Prostate gland (tissue), 2 donors: ENCODE data around the gene SLC25A1. TPM values are rescaled to one million over a fixed set of nuclear protein-coding genes. Genes with fewer than 3 reads are reported as not detected.

Experiments
- DNase-seq: peaks from one replicate; pipeline ENCODE4 v3.0.0-alpha.2; 2019; ENCODE audit warnings: low spot score
- H3K27ac ChIP-seq, 2 donors: fragments of 200-600 bp; sonication (generic); 2 replicates each; pipeline ENCODE4 v1.5.1; 2017 to 2019
- H3K27me3 ChIP-seq: fragments of 200-600 bp; sonication (generic); replicated peaks from 2 replicates; pipeline ENCODE4 v1.5.1; 2019; ENCODE audit not compliant: insufficient read depth
- H3K36me3 ChIP-seq, 2 donors: fragments of 200-600 bp; sonication (generic); 1 replicate in 1 of 2; 2 replicates in 1 of 2; pipeline versions ENCODE4 v1.5.1 to v1.8.1; 2017 to 2019
- H3K4me1 ChIP-seq: fragments of 200-600 bp; sonication (generic); replicated peaks from 2 replicates; pipeline ENCODE4 v1.5.1; 2019
- H3K4me3 ChIP-seq, 2 donors: fragments of 200-600 bp; sonication (generic); 2 replicates each; pipeline ENCODE4 v1.5.1; 2017 to 2019
- H3K9me3 ChIP-seq: fragments of 200-600 bp; sonication (generic); 2 replicates; pipeline ENCODE4 v1.5.1; 2017
- POLR2A ChIP-seq: fragments of 450-650 bp; IDR thresholded peaks from one replicate; pipeline ENCODE4 v1.6.1; 2016; ENCODE audit warnings: antibody characterized with exemption, mild to moderate bottlenecking
- POLR2AphosphoS5 ChIP-seq: sonication (generic); formaldehyde crosslinking; IDR thresholded peaks from one replicate; pipeline ENCODE4 v1.6.1; 2017; ENCODE audit warnings: antibody characterized with exemption
- WGBS: methylation state at CpG from one replicate; pipeline ENCODE4 v1.1.5; 2018; 5-methylcytosine and 5-hydroxymethylcytosine counted together
- intact Hi-C: fragments of 100-400 bp; cut with DNase I; formaldehyde crosslinking; loops from one replicate; pipeline ENCODE4 v1.14.2; 2022
- total RNA-seq, 2 donors: library from RNA; depleted of rRNA; stranded (reverse); fragments of >200 nt; gene quantifications; one replicate each; pipeline ENCODE4 v1.1.0, GENCODE V29; 2016
- TF ChIP-seq, protein P1 (sequence below), 4 experiments: fragments of 200-600 bp in 2 of 4; fragments of 450-650 bp in 2 of 4; sonication (generic) in 2 of 4; IDR thresholded peaks; 1 replicate in 3 of 4; 2 replicates in 1 of 4; pipeline ENCODE4 v1.5.1; 2016 to 2019; ENCODE audit warnings: antibody characterized with exemption in 4 of 4, mild to moderate bottlenecking in 2 of 4, moderate library complexity in 2 of 4

The SLC25A1 gene
- total RNA-seq, 2 donors from 2014 or later: 79.1 to 113 TPM

- Histone ChIP-seq H3K27me3 (no peaks in the 10 kb centered on the region), H3K36me3 (peaks cover 0 to 31% of the 10 kb centered on the region in 2 donors), H3K4me3 (no peak overlapping the region), H3K27ac (no peak overlapping the region), H3K9me3 (no peaks in the 10 kb centered on the region), H3K4me1 (no peaks in the 10 kb centered on the region)
- WGBS: 93% methylated on average over 21 of the region's 21 CpGs
- intact Hi-C loops: no loop called here
- TF ChIP-seq POLR2A (no peak), POLR2AphosphoS5 (no peak)
- TF ChIP-seq, protein P1, sequence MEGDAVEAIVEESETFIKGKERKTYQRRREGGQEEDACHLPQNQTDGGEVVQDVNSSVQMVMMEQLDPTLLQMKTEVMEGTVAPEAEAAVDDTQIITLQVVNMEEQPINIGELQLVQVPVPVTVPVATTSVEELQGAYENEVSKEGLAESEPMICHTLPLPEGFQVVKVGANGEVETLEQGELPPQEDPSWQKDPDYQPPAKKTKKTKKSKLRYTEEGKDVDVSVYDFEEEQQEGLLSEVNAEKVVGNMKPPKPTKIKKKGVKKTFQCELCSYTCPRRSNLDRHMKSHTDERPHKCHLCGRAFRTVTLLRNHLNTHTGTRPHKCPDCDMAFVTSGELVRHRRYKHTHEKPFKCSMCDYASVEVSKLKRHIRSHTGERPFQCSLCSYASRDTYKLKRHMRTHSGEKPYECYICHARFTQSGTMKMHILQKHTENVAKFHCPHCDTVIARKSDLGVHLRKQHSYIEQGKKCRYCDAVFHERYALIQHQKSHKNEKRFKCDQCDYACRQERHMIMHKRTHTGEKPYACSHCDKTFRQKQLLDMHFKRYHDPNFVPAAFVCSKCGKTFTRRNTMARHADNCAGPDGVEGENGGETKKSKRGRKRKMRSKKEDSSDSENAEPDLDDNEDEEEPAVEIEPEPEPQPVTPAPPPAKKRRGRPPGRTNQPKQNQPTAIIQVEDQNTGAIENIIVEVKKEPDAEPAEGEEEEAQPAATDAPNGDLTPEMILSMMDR (IDR thresholded peaks at IDR 0.05): no peak
- DNase-seq: no peak
Observed at GRCh38 chr22:19134176-19134831, 44.2 kb downstream of the SLC25A1 start.

DNA sequence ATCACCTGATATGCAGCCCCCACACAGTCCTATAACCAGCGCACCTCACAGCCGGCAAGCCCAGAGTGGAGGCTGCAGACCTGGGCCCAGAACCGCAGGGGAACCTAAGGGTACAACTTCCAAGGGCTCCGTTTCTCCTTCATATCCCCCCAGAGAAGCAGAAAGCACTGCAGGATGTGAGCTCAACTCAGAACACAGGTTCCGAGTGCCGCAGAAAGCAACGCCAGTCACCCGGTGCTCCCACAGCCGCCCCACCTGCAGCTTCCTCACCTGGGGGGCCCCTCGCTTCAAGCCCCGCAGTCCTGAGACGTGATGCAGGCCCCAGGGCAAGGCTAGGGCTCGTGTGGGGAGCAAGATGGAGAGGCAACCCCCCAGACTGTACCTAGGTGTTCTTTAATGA lies 45.0 kb downstream of the SLC25A1 start:
- H3K4me1 ChIP-seq: no peaks in the 10 kb centered on the region
- H3K27ac ChIP-seq: no peak overlapping the region
- H3K9me3 ChIP-seq: no peaks in the 10 kb centered on the region
- H3K4me3 ChIP-seq: no peak overlapping the region
- 96% methylated on average over 13 of the region's 13 CpGs for WGBS
- DNase-seq: no peak
- peaks cover 0 to 24% of the 10 kb centered on the region in 2 donors for H3K36me3 ChIP-seq
- H3K27me3 ChIP-seq: no peaks in the 10 kb centered on the region
- intact Hi-C loops: no loop called here
- TF ChIP-seq POLR2A: no peak
- TF ChIP-seq POLR2AphosphoS5: no peak
- TF ChIP-seq, protein P1 (IDR thresholded peaks at IDR 0.05): no peak

DNA sequence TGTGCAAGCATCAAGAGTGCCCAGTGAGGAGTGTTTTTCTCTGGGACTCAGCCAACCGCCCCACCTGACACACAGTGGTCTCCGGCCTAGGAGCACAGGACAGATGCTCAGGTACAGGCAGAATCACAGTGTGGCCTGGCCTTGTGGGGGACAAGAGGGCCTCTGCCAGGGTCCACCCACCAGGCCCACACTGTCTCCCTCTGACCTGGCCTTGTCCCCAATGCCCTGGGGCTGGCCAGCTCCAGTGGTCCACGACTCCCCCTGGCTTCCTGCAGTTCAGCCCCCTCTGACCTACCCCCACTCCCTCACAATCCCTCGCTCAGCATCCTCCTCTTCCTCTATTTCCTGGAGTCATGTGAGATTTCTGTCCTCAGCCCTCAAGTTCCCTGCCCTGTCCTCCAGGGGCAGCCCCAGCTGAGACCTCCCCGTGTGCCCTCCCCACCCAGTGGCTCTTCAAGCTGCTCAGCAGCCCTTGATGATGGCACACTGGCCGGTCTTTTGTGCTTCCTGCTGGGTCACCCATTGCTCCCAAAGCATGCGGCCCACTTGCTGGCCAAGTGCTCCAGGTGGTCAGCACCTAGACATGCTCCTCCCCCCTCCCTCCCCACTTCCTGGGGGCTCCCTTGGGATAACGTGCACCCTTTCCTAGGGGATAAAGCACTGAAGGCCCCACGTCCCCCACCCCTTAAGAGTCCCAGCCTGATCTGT lies 45.7 kb downstream of the SLC25A1 start:
- H3K9me3 ChIP-seq: no peaks in the 10 kb centered on the region
- TF ChIP-seq POLR2A: no peak
- no peak for TF ChIP-seq POLR2AphosphoS5
- TF ChIP-seq, protein P1 (IDR thresholded peaks at IDR 0.05): no peak
- H3K36me3 ChIP-seq: peaks cover 0 to 24% of the 10 kb centered on the region in 2 donors
- H3K4me1 ChIP-seq: no peaks in the 10 kb centered on the region
- no peak overlapping the region for H3K27ac ChIP-seq
- WGBS: 94% methylated on average over 9 of the region's 9 CpGs
- no peaks in the 10 kb centered on the region for H3K27me3 ChIP-seq
- no peak for DNase-seq
- no peak overlapping the region for H3K4me3 ChIP-seq
- intact Hi-C loops: no loop called here

GRCh38 chr22:19132153-19132552 lies 46.4 kb downstream of the SLC25A1 start:
- H3K9me3 ChIP-seq: no peaks in the 10 kb centered on the region
- H3K4me1 ChIP-seq: no peaks in the 10 kb centered on the region
- H3K27me3 ChIP-seq: no peaks in the 10 kb centered on the region
- H3K4me3 ChIP-seq: no peak overlapping the region
- peaks cover 0 to 24% of the 10 kb centered on the region in 2 donors for H3K36me3 ChIP-seq
- DNase-seq: no peak
- TF ChIP-seq, protein P1 (IDR thresholded peaks at IDR 0.05): no peak
- TF ChIP-seq POLR2AphosphoS5 (no peak), POLR2A (no peak)
- no peak overlapping the region for H3K27ac ChIP-seq
- intact Hi-C loops: no loop called here
- WGBS: 94% methylated on average over 20 of the region's 20 CpGs

DNA sequence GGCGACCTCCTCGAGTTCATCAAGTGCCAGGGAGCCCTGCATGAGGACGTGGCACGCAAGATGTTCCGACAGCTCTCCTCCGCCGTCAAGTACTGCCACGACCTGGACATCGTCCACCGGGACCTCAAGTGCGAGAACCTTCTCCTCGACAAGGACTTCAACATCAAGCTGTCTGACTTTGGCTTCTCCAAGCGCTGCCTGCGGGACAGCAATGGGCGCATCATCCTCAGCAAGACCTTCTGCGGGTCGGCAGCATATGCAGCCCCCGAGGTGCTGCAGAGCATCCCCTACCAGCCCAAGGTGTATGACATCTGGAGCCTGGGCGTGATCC lies 46.9 kb downstream of the SLC25A1 start:
- no peak for DNase-seq
- intact Hi-C loops: no loop called here
- no peaks in the 10 kb centered on the region for H3K4me1 ChIP-seq
- H3K4me3 ChIP-seq: no peak overlapping the region
- no peaks in the 10 kb centered on the region for H3K27me3 ChIP-seq
- TF ChIP-seq, protein P1 (IDR thresholded peaks at IDR 0.05): no peak
- TF ChIP-seq POLR2A (no peak), POLR2AphosphoS5 (no peak)
- 97% methylated on average over 19 of the region's 19 CpGs for WGBS
- H3K36me3 ChIP-seq: peaks cover 0 to 24% of the 10 kb centered on the region in 2 donors
- H3K27ac ChIP-seq: no peak overlapping the region
- H3K9me3 ChIP-seq: no peaks in the 10 kb centered on the region
